Cortex of kidney (tissue), 1 donor: ENCODE results near the gene MYLIP.

Experiments
- DNase-seq: peaks from one replicate; lab custom pipeline; 2025; lab: John Stamatoyannopoulos, UW

MYLIP gene

GRCh38 chr6:16139556-16139955 lies 10.7 kb downstream of the MYLIP start:
- no peak for DNase-seq

GRCh38 chr6:16140607-16141006 lies 11.7 kb downstream of the MYLIP start:
- no peak for DNase-seq

- no peak for DNase-seq
Observed at GRCh38 chr6:16141514-16141913, 12.6 kb downstream of the MYLIP start.

GRCh38 chr6:16145038-16145437 lies 16.2 kb downstream of the MYLIP start:
- DNase-seq = no peak

GRCh38 chr6:16146028-16146427 lies 17.1 kb downstream of the MYLIP start:
- DNase-seq = no peak

- DNase-seq = no peak
Observed at GRCh38 chr6:16146527-16146955, 17.7 kb downstream of the MYLIP start.

- no peak for DNase-seq
Observed at GRCh38 chr6:16148498-16148897, 19.6 kb downstream of the MYLIP start.

GRCh38 chr6:16149305-16149704 lies 20.4 kb downstream of the MYLIP start:
- no peak for DNase-seq

- no peak for DNase-seq
Observed at GRCh38 chr6:16150098-16150497, 21.2 kb downstream of the MYLIP start.

GRCh38 chr6:16153211-16153820 lies 24.4 kb downstream of the MYLIP start:
- no peak for DNase-seq

- DNase-seq = no peak
Observed at GRCh38 chr6:16154904-16155303, 26.0 kb downstream of the MYLIP start.

GRCh38 chr6:16157492-16157891 lies 28.6 kb downstream of the MYLIP start:
- no peak for DNase-seq

GRCh38 chr6:16157909-16158308 lies 29.0 kb downstream of the MYLIP start:
- no peak for DNase-seq

GRCh38 chr6:16158943-16159557 lies 30.2 kb downstream of the MYLIP start:
- no peak for DNase-seq

- no peak for DNase-seq
Observed at GRCh38 chr6:16160794-16161193, 31.9 kb downstream of the MYLIP start.

GRCh38 chr6:16162003-16162402 lies 33.1 kb downstream of the MYLIP start:
- no peak for DNase-seq

- no peak for DNase-seq
Observed at GRCh38 chr6:16163066-16163465, 34.2 kb downstream of the MYLIP start.

- DNase-seq = no peak
Observed at GRCh38 chr6:16163535-16164300, 34.8 kb downstream of the MYLIP start.

GRCh38 chr6:16165641-16166040 lies 36.8 kb downstream of the MYLIP start:
- no peak for DNase-seq

GRCh38 chr6:16166871-16167608 lies 38.2 kb downstream of the MYLIP start:
- no peak for DNase-seq

GRCh38 chr6:16168121-16168520 lies 39.2 kb downstream of the MYLIP start:
- no peak for DNase-seq

GRCh38 chr6:16168858-16169257 lies 40.0 kb downstream of the MYLIP start:
- DNase-seq = no peak

- no peak for DNase-seq
Observed at GRCh38 chr6:16171400-16171799, 42.5 kb downstream of the MYLIP start.
